ENCODE data around the gene LRRC66.

LRRC66 gene

GRCh38 chr4:52014903-52015302, 5.3 kb downstream of the LRRC66 start:
- DNase-seq (ENCODE audit: low read depth), result no peak

- DNase-seq (ENCODE audit: low read depth), result no peak
Measured at GRCh38 chr4:52012651-52013050, 7.5 kb downstream of the LRRC66 start.

- DNase-seq (ENCODE audit: low read depth), result no peak
Measured at GRCh38 chr4:52010986-52011385, 9.2 kb downstream of the LRRC66 start.

- no peak for DNase-seq (ENCODE audit: low read depth)
Measured at GRCh38 chr4:52006887-52007286, 13.3 kb downstream of the LRRC66 start.

GRCh38 chr4:52005604-52006273, 14.4 kb downstream of the LRRC66 start:
- no peak for DNase-seq (ENCODE audit: low read depth)

- no peak for DNase-seq (ENCODE audit: low read depth)
Measured at GRCh38 chr4:52004414-52004813, 15.7 kb downstream of the LRRC66 start.

GRCh38 chr4:52001616-52002015, 18.5 kb downstream of the LRRC66 start:
- no peak for DNase-seq (ENCODE audit: low read depth)

GRCh38 chr4:51999250-51999649, 20.9 kb downstream of the LRRC66 start:
- no peak for DNase-seq (ENCODE audit: low read depth)

- no peak for DNase-seq (ENCODE audit: low read depth)
Measured at GRCh38 chr4:51998837-51999236, 21.3 kb downstream of the LRRC66 start.

GRCh38 chr4:51997647-51998046, 22.5 kb downstream of the LRRC66 start:
- DNase-seq (ENCODE audit: low read depth), result no peak

- no peak for DNase-seq (ENCODE audit: low read depth)
Measured at GRCh38 chr4:51995647-51996220, 24.4 kb downstream of the LRRC66 start.

- DNase-seq (ENCODE audit: low read depth), result no peak
Measured at GRCh38 chr4:51965862-51966261, 54.3 kb downstream of the LRRC66 start.

GRCh38 chr4:51963841-51964517, 56.2 kb downstream of the LRRC66 start:
- DNase-seq (ENCODE audit: low read depth), result no peak

GRCh38 chr4:51960486-51960885, 59.7 kb downstream of the LRRC66 start:
- DNase-seq (ENCODE audit: low read depth), result no peak

GRCh38 chr4:51958199-51958968, 61.8 kb downstream of the LRRC66 start:
- DNase-seq (ENCODE audit: low read depth), result no peak
